VCaP (cell line): ENCODE results near the gene CYTH1.

Experiments
- H3K27ac ChIP-seq: fragments of 450-650 bp; 2 replicates; pipeline ENCODE4 v1.5.1; 2017
- TF ChIP-seq, protein P1 (sequence below): fragments of 450-650 bp; conservative IDR thresholded peaks from 2 replicates; pipeline ENCODE4 v1.5.1; 2017; ENCODE audit warnings: mild to moderate bottlenecking, moderate library complexity

Gene CYTH1, protein sequence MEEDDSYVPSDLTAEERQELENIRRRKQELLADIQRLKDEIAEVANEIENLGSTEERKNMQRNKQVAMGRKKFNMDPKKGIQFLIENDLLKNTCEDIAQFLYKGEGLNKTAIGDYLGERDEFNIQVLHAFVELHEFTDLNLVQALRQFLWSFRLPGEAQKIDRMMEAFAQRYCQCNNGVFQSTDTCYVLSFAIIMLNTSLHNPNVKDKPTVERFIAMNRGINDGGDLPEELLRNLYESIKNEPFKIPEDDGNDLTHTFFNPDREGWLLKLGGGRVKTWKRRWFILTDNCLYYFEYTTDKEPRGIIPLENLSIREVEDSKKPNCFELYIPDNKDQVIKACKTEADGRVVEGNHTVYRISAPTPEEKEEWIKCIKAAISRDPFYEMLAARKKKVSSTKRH

DNA sequence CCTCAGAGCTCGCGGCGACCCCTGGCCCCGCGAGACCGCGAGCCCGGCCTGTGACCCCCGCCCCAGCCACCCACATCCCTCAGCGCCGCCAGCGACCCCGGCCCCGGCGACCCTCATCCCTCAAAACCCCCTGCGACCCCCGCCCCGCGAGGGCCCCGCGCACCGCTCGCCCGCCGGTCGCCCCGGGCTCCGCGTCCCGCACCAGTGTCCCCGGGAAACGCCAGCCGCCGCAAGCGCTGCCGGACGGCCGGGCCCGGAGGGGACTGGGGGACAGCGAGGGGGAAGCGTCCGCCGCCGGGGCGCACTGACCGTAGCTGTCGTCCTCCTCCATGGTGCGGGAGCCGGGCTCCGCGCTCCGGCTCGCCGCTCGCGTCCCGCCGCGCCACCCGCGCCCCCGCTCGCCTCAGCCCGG, at the start of gene CYTH1:
Gene CYTH1 (minus strand): TSS at position 381 of the 412 bp plus-strand sequence. CDS start 50 bp downstream, at position 331.
- peak within 1 kb of the TSS; percentile 95 for H3K27ac ChIP-seq
- TF ChIP-seq, protein P1, sequence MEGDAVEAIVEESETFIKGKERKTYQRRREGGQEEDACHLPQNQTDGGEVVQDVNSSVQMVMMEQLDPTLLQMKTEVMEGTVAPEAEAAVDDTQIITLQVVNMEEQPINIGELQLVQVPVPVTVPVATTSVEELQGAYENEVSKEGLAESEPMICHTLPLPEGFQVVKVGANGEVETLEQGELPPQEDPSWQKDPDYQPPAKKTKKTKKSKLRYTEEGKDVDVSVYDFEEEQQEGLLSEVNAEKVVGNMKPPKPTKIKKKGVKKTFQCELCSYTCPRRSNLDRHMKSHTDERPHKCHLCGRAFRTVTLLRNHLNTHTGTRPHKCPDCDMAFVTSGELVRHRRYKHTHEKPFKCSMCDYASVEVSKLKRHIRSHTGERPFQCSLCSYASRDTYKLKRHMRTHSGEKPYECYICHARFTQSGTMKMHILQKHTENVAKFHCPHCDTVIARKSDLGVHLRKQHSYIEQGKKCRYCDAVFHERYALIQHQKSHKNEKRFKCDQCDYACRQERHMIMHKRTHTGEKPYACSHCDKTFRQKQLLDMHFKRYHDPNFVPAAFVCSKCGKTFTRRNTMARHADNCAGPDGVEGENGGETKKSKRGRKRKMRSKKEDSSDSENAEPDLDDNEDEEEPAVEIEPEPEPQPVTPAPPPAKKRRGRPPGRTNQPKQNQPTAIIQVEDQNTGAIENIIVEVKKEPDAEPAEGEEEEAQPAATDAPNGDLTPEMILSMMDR: no peak

DNA sequence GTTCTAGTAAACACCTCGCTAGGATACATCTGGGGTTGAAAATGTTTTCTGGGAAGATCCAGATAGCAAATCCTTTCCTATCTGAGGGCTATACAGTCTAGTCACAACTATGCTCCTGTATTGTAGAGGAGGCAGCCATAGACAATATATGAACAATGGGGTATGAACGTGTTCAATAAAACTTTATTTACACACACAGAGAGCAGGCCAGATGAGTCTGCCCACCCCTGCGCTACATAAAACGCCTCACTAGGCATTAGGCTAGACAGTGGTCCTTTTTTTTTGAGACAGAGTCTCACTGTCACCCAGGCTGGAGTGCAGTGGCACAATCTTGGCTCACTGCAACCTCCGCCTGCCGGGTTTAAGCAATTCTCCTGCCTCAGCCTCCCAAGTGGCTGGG, 47.4 kb upstream of the CYTH1 start:
- H3K27ac ChIP-seq: no peak overlapping the region
- TF ChIP-seq, protein P1: no peak

DNA sequence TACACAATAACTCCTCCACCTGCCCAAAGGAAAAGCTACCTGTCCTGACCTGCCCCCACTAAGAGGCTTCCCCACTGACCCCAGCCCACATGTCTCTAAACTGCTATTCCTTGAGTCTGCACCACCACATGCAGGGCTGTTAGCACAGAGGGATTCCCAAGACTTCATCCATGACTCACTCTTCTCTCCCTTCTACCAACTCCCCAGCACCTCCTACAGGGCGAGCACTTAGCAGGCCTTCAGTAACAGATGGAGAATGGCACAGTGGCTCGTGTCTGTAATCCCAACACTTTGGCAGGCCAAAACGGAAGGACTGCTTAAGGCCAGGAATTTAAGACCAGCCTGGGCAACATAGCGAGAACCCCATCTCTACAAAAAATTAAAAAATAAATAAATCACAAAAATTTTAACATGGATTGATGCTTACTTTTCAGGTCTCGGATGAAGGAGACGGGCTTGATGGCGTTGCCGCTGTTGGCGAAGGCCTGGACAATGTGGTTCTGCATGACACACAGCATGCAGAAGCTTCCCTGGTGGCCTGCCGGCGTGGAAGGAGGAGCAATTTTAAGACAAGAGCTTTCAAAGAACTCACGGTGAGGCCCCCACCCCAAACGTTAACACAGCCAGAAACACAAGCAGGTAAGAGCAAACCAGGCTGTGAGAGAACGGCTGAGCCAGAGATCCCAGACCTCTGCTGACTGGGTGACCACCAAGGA, 46.6 kb upstream of the CYTH1 start:
- TF ChIP-seq, protein P1: no peak
- H3K27ac ChIP-seq: no peak overlapping the region

DNA sequence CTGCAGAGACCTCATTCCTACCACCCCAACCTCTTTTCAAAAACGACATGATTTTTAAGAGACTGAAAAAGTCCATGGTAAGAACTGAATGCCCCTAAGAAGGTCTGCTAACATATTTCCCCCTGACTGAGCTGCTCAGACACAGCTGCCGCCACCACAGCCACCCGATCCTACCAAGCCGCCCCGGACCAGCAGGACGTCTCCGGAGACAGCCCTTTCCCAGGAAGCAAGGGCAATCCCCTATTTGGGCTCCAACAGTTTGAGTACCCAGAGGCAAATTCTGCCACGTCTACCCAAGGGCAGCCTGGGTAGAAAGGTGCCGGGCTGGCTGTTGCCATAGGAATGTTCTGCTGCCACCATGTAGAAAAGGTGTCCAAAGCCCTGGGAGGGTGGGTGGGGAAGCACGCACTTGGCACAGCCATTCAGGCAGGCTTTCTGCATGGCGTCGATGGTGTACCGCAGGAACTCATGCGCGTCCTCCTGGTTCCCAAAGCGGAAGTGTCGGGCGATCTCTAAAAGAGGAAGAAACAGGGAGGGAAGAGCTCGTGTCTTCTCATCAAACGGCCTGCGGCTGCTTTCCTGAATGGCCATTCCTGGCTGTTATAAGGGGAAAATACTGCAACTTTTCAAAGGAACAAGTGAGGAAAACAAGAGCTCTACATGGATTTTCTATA, 44.9 kb upstream of the CYTH1 start:
- TF ChIP-seq, protein P1: no peak
- H3K27ac ChIP-seq: no peak overlapping the region

DNA sequence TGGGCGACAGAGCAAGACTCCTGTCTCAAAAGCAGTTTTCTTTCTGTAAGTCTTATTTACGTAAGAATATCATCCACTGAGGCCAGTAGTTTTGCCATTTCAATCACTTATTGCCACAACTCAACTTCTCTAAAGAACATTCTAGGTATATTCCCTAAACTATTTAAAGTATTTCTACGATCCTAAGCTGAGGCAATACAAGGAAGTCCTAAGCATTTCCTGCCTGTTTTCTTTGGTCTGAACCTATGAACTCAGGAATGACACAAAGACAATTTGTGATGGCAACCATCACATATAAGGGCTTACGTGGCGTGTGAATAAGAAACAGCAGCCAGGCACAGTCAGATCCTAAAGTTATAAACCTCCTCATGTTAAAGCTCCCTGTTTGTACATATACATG, 44.3 kb upstream of the CYTH1 start:
- TF ChIP-seq, protein P1: no peak
- no peak overlapping the region for H3K27ac ChIP-seq

DNA sequence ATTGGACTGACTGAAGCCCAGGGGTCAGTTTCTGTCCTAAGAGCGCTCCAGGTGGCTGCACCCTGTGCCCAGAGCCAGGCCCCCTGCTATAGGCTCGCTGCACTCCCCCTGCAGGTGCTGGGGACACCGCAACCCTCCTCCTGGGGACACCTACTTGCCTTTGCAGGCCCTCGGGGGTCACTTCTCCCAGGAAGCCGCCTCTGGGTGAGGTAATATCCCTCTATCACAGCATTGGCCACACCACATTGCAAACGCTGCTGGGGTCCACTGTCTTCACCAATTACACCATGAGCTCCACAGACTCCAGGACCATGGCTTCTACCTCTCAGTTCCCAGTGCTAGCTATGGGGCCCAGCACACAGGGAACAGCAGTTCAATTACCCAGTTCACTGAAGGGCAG, 43.6 kb upstream of the CYTH1 start:
- H3K27ac ChIP-seq: no peak overlapping the region
- TF ChIP-seq, protein P1: no peak

DNA sequence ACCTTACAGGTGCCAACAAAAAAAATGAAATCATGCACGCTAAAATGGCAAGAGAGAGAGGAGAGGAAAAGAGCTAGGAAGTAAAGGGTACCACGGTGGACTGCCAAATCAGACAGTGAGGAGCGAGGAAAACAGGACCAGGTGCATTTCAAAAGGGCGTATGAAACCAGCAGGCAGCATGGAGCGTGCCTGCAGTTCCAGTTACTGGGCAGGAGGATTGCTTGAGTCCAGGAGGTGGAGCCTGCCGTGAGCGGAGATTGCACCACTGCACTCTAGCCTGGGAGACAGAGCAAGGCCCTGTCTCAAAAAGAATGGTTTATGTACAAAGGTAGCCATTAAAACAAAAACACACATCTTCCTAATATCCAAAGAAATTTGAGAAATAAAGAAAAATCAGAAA, 42.2 kb upstream of the CYTH1 start:
- no peak overlapping the region for H3K27ac ChIP-seq
- TF ChIP-seq, protein P1: no peak
